Thyroid gland (tissue), 4 donors: Measurements from ENCODE around the gene RNF40. TPM values are rescaled to one million over a fixed set of nuclear protein-coding genes. Genes with fewer than 3 reads are reported as not detected.
A peak's percentile ranks its signal among the peaks of the same experiment; 100 is the strongest.

ENCODE experiments used
- DNase-seq, 2 donors: peaks; one replicate each; pipeline ENCODE4 v3.0.0-alpha.2; 2019
- H3K27ac ChIP-seq, 3 donors: fragments of 200-600 bp; sonication (generic); 1 replicate in 2 of 3; 2 replicates in 1 of 3; pipeline ENCODE4 v1.5.1; 2016 to 2019; ENCODE audit warnings: mild to moderate bottlenecking in 1 of 3, moderate library complexity in 1 of 3
- H3K27me3 ChIP-seq: fragments of 200-600 bp; sonication (generic); one replicate; pipeline ENCODE4 v1.5.1; 2019
- H3K36me3 ChIP-seq, 2 donors: fragments of 200-600 bp; sonication (generic); one replicate each; pipeline ENCODE4 v1.5.1; 2016 to 2019
- H3K4me1 ChIP-seq, 2 donors: fragments of 200-600 bp; sonication (generic); one replicate each; pipeline ENCODE4 v1.5.1; 2017 to 2019
- H3K4me3 ChIP-seq, 3 donors: fragments of 200-600 bp; sonication (generic); replicated peaks in 1 of 3; 1 replicate in 2 of 3; 2 replicates in 1 of 3; pipeline ENCODE4 v1.5.1; 2016; ENCODE audit warnings: mild to moderate bottlenecking in 1 of 3
- H3K9me3 ChIP-seq: fragments of 200-600 bp; sonication (generic); one replicate; pipeline ENCODE4 v1.5.1; 2017
- POLR2A ChIP-seq, 2 donors: fragments of 450-650 bp; IDR thresholded peaks; one replicate each; pipeline ENCODE4 v1.6.1; 2017; ENCODE audit warnings: antibody characterized with exemption in 2 of 2, mild to moderate bottlenecking in 2 of 2, moderate library complexity in 1 of 2
- WGBS, 2 donors: methylation state at CpG; one replicate each; pipeline ENCODE4 v1.1.5; 2017; 5-methylcytosine and 5-hydroxymethylcytosine counted together
- intact Hi-C: fragments of 100-400 bp; cut with DNase I; formaldehyde crosslinking; loops from one replicate; pipeline ENCODE4 v1.15.1; 2023
- total RNA-seq, 4 donors: library from RNA; depleted of rRNA; stranded (reverse); fragments of >200 nt; gene quantifications; one replicate each; pipeline ENCODE4 v1.2.3, GENCODE V29; 2016
- TF ChIP-seq, protein P1 (sequence below), 6 experiments: fragments of 200-600 bp in 3 of 6; fragments of 450-650 bp in 3 of 6; sonication (generic) in 3 of 6; IDR thresholded peaks; one replicate each; pipeline ENCODE4 v1.5.1; 2016 to 2019; ENCODE audit warnings: antibody characterized with exemption in 6 of 6, mild to moderate bottlenecking in 2 of 6, inconsistent platforms in 1 of 6, moderate library complexity in 1 of 6

The RNF40 gene
- total RNA-seq, 4 donors from 2014 or later: 105 to 147 (median 113) TPM

- H3K4me1 ChIP-seq: peaks cover 25 to 34% of the 10 kb centered on the region in 2 donors
- H3K4me3 ChIP-seq: no peak overlapping the region
- H3K9me3 ChIP-seq: no peaks in the 10 kb centered on the region
- WGBS, 2 donors: 93% methylated on average over 21 to 25 of the region's 25 CpGs
- peak overlapping the region in 1 of 3 donors; percentile 95 for H3K27ac ChIP-seq
- DNase-seq: no peak
- intact Hi-C loops: no loop called here
- peaks cover 60 to 61% of the 10 kb centered on the region in 2 donors for H3K36me3 ChIP-seq
- TF ChIP-seq, protein P1, sequence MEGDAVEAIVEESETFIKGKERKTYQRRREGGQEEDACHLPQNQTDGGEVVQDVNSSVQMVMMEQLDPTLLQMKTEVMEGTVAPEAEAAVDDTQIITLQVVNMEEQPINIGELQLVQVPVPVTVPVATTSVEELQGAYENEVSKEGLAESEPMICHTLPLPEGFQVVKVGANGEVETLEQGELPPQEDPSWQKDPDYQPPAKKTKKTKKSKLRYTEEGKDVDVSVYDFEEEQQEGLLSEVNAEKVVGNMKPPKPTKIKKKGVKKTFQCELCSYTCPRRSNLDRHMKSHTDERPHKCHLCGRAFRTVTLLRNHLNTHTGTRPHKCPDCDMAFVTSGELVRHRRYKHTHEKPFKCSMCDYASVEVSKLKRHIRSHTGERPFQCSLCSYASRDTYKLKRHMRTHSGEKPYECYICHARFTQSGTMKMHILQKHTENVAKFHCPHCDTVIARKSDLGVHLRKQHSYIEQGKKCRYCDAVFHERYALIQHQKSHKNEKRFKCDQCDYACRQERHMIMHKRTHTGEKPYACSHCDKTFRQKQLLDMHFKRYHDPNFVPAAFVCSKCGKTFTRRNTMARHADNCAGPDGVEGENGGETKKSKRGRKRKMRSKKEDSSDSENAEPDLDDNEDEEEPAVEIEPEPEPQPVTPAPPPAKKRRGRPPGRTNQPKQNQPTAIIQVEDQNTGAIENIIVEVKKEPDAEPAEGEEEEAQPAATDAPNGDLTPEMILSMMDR (IDR thresholded peaks at IDR 0.05): no peak
- TF ChIP-seq POLR2A (IDR thresholded peaks at IDR 0.05): no peak
- no peaks in the 10 kb centered on the region for H3K27me3 ChIP-seq
Measured at GRCh38 chr16:30737794-30738648, 24.1 kb upstream of the RNF40 start.

GRCh38 chr16:30738984-30739951, 22.9 kb upstream of the RNF40 start:
- DNase-seq: no peak
- Histone ChIP-seq H3K4me1 (peaks cover 25 to 34% of the 10 kb centered on the region in 2 donors), H3K9me3 (no peaks in the 10 kb centered on the region), H3K4me3 (no peak overlapping the region), H3K27ac (peak overlapping the region; percentile 58 to 95 (median 84)), H3K36me3 (peaks cover 52 to 53% of the 10 kb centered on the region in 2 donors), H3K27me3 (no peaks in the 10 kb centered on the region)
- no peak for TF ChIP-seq POLR2A (IDR thresholded peaks at IDR 0.05)
- TF ChIP-seq, protein P1 (IDR thresholded peaks at IDR 0.05): no peak
- intact Hi-C loops: no loop called here
- 82 to 91% methylated on average over 20 to 37 of the region's 37 CpGs for WGBS, 2 donors

GRCh38 chr16:30740364-30741251, 21.5 kb upstream of the RNF40 start:
- DNase-seq: peak; percentile 99
- H3K4me3 ChIP-seq: no peak overlapping the region
- H3K4me1 ChIP-seq: peaks cover 25 to 34% of the 10 kb centered on the region in 2 donors
- intact Hi-C loops: no loop called here
- H3K9me3 ChIP-seq: no peaks in the 10 kb centered on the region
- TF ChIP-seq, protein P1 (IDR thresholded peaks at IDR 0.05): no peak
- peak in 1 of 2 donors; percentile 70 for TF ChIP-seq POLR2A (IDR thresholded peaks at IDR 0.05)
- 17 to 21% methylated on average over 8 of the region's 8 CpGs for WGBS, 2 donors
- H3K36me3 ChIP-seq: peaks cover 44 to 46% of the 10 kb centered on the region in 2 donors
- peak overlapping the region; percentile 93 to 95 (median 94) for H3K27ac ChIP-seq
- no peaks in the 10 kb centered on the region for H3K27me3 ChIP-seq

- peak; percentile 89 to 90 for DNase-seq
- Histone ChIP-seq H3K4me1 (peaks cover 25 to 34% of the 10 kb centered on the region in 2 donors), H3K4me3 (no peak overlapping the region), H3K27ac (peak overlapping the region; percentile 93 to 95 (median 94)), H3K27me3 (no peaks in the 10 kb centered on the region), H3K9me3 (no peaks in the 10 kb centered on the region), H3K36me3 (peaks cover 35 to 37% of the 10 kb centered on the region in 2 donors)
- intact Hi-C loops: no loop called here
- 60 to 71% methylated on average over 5 to 6 of the region's 6 CpGs for WGBS, 2 donors
- TF ChIP-seq, protein P1 (IDR thresholded peaks at IDR 0.05): peak in 1 of 6 experiments; percentile 8
- TF ChIP-seq POLR2A (IDR thresholded peaks at IDR 0.05): peak in 1 of 2 donors; percentile 71
Measured at GRCh38 chr16:30741461-30741914, 20.6 kb upstream of the RNF40 start.
